GM18526 (cell line): Measurements from ENCODE around the gene DNMT1.

ENCODE experiments used
- POLR2A ChIP-seq: IDR thresholded peaks from 3 replicates; pipeline ENCODE4 v1.6.1; 2011; ENCODE audit not compliant: insufficient read length; ENCODE audit errors: extremely low read depth

The DNMT1 gene

DNA sequence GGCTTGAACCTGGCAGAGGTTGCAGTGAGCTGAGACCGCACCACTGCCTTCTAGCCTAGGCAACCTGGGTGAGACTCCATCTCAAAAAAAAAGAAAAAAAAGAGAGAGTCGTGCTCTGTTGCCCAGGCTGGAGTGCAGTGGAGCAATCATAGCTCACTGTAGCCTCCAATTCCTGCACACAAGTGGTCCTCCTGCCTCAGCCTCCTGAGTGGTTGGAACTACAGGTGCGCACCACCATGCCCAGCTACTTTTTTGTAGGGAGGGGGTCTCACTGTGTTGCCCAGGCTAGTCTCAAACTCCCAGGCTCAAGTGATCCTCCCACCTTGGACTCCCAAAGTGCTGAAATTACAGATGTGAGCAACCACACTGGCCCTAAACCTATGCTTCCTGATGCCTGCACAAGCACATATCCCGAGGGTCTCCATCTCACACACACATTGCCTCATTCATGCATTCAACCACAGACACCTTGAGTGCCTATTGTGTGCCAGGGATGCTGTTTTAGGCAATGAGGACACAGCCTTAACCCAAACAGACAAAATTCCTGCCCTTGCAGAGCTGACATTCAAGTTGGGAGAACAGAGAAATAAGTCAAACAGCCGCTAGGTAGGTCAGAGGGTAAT lies 94.5 kb downstream of the DNMT1 start:
- no peak for TF ChIP-seq POLR2A

- no peak for TF ChIP-seq POLR2A
Measured at GRCh38 chr19:10096615-10096963, 98.2 kb downstream of the DNMT1 start.

GRCh38 chr19:10095948-10096614 lies 98.7 kb downstream of the DNMT1 start:
- peak; percentile 56 for TF ChIP-seq POLR2A

GRCh38 chr19:10095622-10095947 lies 99.2 kb downstream of the DNMT1 start:
- TF ChIP-seq POLR2A, result no peak

DNA sequence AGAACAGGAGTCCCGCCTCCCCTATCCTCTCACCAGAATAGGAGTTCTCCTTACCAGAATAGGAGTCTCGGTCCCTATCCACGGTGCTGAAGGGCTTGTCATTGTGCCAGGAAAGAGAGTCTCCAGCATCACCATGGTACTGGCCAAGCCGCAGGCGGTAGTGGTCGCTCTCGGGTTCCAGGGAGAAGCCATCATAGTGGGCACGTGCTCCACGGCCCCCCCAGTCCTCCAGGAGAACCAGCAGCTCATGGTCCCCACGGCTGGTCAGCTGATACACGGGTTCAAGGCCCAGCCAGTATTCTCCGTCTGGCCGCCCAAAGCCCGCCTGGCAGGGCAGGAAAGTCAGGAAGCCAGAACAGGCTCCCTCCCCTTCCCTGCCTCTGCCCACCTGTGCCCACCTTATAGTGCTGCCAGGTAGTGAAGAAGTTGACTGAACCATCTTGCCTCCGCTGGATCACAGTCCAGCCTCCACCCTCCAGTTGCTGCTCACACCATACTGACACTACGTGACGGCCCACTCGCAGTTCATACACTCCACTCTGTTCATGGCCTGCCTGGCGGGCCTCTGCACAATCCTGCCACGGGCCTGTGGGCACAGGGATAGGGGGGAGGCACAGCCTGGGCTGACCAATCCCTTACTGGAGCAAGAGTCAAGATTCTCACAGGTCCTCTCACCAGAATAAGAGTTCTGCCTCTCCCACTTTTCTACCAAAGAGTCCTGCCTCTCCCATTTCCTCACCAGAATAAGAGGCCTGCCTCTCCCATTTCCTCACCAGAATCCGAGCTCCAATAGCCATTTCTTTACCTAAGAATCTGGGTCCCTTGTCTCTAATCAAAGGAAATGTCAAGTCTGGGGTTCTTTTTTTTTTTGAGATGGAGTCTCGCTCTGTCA lies 101.2 kb downstream of the DNMT1 start:
- peak; percentile 40 for TF ChIP-seq POLR2A

GRCh38 chr19:10092648-10093294 lies 102.0 kb downstream of the DNMT1 start:
- peak; percentile 22 for TF ChIP-seq POLR2A

GRCh38 chr19:10091895-10092641 lies 102.7 kb downstream of the DNMT1 start:
- TF ChIP-seq POLR2A, result no peak

DNA sequence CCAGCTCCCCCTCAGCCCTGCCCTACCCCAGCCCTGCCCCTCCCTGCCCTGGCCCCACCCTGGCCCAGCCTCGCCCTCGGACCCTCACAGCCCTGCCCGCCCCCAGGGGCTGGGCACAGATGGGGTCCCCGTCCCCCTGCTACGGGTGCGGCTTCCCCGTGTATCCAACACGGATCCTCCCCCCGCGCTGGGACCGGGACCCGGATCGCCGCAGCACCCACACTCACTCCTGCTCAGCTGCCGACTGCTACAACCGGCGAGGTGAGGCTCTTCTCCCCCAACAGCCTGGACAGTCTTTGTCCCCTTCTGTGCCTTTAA lies 103.4 kb downstream of the DNMT1 start:
- no peak for TF ChIP-seq POLR2A

GRCh38 chr19:10089801-10090375 lies 104.9 kb downstream of the DNMT1 start:
- no peak for TF ChIP-seq POLR2A

DNA sequence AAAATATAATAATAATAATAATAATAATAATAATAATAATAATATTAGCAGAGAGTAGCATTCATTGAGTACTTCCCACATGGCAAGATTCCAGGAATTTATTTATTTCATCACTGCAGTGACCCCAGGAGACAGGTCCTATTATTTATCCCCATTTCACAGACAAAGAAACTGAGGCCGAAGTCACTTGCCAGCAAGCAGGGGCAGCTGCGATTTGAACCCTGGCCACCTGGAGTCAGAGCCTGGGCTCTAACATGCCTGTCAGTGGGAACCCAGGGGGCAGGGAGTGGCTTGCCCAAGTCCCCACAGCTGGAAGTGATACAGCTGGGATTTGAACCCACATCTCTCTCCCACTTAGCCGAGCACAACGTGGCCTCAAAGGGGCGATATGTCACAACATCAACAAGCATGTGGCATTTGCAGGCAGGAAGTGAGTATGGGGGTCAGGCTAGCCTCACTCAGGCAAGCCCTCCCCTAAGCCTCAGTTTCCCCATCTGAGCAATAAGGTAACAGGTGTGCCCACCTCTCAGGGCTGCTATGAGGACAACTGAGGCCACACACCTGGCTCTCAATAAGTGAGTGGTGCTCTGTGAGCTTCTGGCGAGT lies 105.7 kb downstream of the DNMT1 start:
- TF ChIP-seq POLR2A, result no peak

GRCh38 chr19:10087296-10088061 lies 107.3 kb downstream of the DNMT1 start:
- TF ChIP-seq POLR2A, result no peak

DNA sequence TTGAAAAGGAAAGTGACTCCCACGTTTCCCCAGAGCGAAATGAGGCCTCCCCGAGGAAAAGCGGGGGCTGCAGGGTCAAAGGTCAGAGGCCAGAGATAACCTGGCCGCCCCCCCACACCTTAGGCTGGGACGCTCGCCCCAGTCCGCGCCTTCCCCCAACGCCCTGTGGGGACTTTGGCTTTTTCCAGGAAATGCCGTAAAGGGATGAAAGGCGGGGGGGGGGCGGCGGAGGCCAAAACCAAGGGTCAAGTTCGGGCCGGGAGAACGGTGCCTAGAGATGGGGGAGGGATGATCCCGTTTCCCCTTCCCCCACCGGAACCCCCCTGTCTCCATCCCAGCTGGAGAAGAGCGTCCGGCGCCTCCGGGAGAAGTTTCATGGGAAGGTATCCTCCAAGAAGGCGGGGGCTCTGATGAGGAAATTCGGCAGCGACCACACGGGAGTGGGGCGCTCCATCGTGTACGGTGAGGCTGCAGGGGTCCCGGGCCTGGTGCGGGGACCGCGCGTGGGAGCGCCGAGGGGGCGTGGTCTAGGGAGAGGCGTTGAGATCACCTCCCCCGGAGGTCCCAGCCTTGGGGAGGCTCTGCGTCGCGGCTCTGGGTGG lies 108.1 kb downstream of the DNMT1 start:
- no peak for TF ChIP-seq POLR2A
